Measurements from ENCODE around the gene ATF4.
"Not testable (repeated sequence)": the region's sequence is repeated elsewhere in the genome, so short reads cannot be mapped to it uniquely, and the experiment has no call there.

Gene ATF4

DNA sequence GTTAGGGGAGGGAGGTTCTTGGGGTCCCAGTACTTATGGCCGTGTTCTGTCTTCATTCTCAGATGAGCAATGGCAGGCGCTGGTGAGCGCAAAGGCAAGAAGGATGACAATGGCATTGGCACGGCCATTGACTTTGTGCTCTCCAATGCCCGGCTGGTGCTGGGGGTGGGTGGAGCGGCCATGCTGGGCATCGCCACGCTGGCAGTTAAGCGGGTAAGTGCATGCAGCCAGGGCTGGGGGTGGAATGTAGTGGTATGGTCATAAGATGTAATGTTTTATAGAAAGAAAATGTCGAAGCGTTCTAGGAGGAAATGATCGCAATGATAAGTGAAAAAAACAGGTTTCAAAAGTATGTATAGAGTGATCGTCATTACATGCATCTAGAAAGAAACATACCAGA, 9.1 kb upstream of the ATF4 start:
- no peak for DNase-seq

DNA sequence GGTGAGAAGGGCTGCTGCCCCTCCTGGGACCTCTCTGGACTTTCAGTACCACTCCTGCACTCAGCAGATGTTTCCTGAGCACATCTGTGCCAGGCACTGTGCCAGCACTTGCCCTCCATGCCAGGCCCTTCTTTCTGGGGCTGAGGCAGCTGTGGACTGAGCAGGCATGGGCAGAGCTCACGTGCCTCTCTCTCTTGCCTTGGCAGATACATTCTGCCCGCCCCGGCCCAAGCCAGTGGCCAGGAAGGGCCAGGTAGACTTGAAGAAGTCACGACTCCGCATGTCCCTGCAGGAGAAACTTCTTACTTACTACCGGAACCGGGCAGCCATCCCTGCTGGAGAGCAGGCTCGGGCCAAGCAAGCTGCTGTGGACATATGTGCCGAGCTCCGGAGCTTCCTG, 8.3 kb upstream of the ATF4 start:
- DNase-seq, result no peak

DNA sequence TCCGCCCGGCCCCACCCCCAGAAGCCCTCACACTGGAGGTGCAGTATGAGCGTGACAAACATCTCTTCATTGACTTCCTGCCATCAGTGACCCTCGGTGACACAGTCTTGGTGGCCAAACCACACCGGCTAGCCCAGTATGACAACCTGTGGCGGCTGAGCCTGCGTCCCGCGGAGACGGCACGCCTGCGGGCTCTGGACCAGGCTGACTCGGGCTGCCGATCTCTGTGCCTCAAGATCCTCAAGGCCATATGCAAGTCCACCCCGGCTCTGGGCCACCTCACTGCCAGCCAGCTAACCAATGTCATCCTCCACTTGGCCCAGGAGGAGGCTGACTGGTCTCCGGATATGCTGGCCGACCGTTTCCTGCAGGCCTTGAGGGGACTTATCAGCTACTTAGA, 6.6 kb upstream of the ATF4 start:
- no peak for DNase-seq

DNA sequence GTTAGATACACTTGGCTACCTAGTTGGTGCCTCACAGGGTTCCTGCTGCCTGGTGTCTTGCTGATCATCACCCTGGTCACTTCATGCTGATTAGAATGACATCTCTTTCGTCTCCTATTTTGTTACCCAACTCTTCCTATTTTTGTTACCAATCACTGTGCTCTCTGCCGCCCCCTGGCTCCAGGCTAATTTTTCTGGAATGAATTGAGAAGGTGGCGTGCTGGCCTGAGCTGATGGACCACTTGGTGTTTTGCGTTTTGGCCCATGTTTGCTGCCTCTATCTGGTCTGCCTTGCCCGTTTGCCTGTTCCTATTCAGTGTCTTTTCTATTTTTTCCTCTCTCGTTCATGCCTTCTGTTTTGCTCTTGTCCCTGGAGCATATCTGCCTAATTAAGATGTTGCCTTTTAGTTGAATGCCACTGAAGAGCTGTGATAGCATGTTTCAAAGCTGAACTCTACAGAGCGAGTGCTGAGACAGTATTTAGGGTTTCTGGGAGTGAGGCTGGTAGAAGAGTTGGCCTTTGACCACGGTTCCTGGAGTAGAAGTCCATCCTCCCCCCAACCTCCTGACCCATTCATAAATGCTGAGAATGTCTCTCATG, 5.9 kb upstream of the ATF4 start:
- DNase-seq, result no peak

DNA sequence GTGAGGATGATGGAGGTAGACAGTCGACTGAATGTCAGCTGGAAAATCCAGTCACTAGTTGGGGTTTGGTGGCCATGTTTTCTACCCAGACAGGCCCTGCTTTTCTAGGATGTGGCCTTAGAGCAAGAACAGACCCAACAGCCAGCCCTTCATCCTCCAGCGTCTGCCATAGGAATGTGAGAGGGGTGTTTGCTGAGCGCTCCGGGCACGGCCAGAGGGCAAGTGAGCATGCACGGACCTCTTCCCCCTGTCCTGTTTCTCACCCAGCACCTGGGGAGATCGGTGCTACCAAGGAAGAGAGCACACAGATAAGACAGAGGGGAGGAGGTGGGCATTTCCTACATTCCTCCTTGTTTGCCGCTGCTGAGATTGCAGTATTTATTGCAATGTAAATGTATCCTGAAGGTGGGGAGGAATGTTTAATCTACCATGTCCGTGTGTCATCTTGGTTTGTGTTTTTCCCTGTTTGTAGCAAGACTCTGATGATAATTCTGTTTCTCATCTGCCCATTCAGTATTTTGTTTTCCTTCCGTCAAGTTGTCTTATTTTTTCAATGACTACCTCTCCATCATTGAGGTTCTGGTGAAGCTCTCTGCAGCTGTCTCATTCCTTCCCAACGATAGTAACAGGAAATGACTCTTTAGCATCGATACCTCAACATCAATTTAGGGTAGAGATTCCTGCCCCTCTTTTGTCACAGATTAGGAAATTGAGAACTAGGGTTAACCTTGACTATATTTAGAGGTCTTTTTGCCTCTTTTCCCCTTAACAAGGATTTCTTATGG, 4.9 kb upstream of the ATF4 start:
- no peak for DNase-seq

DNA sequence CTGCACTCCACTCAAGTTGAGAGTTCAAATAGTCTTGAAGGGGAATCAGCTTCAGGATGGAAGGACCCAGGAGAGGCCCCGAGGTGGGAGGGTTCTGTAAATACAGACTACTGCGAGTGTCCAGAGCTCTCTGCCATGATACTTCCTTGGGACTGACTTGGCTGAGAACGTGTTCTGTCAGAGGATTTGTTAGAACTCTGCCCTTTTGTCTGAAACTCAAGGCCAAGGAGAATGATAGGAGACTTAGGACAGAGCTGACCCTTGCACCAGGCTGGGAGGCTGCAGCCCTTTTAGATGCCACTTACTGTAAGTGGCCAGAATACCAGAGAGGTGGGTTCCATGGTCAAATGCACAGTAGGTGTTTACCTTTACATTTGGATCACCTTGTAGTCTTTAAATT, 2.9 kb upstream of the ATF4 start:
- DNase-seq, result no peak

DNA sequence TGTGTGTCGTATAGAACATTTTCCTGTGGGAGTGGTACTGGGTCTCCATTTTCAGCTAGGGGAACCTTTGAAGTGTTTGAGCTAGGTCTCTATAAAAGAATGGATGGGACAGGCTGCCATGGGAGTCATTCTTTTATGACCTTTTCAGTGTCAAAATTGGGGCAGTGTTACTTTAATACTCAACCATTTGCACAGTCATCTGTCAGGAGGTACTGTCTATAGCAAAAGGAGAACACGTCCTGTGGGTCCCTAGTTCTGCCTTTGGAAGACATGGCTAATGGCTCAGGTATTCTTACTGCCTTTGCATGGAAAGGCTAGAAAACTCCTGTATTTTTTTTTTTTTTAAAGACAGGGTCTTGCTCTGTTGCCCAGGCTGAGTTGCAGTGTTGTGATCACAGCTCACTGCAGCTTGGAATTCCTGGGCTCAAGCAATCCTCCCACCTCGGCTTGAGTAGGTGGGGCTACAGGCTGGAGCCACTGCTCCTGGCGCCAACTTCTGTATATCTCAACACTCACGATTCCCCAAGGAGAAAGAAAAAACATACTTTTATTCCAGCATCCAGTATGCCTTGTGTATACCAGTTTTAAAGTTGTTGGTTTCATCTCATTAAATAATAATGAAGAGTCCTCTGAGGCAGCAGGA, 2.1 kb upstream of the ATF4 start:
- DNase-seq, result no peak

DNA sequence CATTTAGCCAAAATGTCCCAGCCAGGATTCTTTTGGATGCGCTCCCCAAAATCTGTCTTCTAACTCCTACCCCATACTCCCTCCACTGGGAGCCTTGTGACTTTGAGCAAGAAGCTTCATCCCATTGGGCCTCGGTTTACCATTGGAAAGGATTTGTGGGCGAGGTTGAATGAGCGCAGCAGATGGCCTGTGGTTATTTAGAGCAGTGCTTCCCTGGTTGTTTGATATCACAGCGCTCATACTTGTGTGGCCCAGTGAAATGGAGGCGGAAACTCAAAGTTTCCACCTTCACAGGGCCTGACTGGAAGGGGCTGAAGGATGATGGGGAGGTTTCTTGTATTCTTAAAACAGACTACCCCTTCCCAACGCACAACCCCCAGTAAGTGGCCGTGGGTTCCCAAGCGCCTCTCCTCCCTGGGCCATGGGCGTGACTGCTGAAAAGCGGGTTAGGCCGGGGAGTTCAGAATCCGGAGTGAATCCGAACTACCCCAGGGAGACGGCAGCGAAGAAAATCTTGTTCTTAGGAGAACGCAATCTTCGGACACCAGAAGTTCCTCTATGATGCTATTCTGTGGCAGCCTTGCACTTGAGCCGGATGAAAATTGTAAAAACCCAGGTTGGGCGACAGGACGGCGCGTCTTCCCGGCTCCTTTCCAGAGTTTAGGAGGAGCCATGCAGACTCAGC, 1.2 kb upstream of the ATF4 start:
- DNase-seq, result peak; percentile 37

DNA sequence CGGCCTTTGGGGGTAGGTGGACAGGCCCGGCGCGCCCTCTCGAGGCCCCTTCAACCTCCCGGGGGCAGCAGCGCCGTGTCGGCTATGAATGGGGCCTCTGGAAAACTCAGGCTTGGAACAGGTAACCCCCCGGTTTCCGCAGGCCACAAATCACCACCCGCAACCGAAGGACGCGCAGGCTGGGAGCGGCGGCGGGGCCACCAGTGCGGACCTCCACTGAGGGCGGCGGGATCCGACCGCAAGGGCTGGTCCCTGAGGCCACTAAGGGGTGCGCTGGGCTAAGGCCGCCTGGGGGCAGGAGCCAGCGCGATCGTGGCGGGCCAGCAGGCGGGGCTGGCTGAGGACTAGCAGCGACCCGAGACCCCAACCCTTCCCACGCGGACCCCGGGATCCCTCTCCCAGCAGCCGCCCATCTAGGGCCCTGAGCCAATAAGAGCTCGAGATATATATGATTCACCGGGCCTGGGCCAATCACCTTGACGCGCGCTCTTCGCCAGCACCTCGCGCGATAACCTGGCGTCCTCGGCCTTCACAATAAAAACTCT, 609 bp upstream of the ATF4 start:
- peak; percentile 98 for DNase-seq

DNA sequence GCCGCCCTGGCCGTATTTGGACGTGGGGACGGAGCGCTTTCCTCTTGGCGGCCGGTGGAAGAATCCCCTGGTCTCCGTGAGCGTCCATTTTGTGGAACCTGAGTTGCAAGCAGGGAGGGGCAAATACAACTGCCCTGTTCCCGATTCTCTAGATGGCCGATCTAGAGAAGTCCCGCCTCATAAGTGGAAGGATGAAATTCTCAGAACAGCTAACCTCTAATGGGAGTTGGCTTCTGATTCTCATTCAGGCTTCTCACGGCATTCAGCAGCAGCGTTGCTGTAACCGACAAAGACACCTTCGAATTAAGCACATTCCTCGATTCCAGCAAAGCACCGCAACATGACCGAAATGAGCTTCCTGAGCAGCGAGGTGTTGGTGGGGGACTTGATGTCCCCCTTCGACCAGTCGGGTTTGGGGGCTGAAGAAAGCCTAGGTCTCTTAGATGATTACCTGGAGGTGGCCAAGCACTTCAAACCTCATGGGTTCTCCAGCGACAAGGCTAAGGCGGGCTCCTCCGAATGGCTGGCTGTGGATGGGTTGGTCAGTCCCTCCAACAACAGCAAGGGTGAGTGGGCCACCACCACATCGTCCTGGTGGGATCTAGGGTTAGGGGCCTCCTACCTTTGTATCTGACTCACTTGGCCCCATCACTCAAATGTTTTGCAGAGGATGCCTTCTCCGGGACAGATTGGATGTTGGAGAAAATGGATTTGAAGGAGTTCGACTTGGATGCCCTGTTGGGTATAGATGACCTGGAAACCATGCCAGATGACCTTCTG, 934 bp downstream of the ATF4 start:
- not testable (repeated sequence) for DNase-seq

DNA sequence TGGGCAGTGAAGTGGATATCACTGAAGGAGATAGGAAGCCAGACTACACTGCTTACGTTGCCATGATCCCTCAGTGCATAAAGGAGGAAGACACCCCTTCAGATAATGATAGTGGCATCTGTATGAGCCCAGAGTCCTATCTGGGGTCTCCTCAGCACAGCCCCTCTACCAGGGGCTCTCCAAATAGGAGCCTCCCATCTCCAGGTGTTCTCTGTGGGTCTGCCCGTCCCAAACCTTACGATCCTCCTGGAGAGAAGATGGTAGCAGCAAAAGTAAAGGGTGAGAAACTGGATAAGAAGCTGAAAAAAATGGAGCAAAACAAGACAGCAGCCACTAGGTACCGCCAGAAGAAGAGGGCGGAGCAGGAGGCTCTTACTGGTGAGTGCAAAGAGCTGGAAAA, 1.7 kb downstream of the ATF4 start:
- DNase-seq, result not testable (repeated sequence)

DNA sequence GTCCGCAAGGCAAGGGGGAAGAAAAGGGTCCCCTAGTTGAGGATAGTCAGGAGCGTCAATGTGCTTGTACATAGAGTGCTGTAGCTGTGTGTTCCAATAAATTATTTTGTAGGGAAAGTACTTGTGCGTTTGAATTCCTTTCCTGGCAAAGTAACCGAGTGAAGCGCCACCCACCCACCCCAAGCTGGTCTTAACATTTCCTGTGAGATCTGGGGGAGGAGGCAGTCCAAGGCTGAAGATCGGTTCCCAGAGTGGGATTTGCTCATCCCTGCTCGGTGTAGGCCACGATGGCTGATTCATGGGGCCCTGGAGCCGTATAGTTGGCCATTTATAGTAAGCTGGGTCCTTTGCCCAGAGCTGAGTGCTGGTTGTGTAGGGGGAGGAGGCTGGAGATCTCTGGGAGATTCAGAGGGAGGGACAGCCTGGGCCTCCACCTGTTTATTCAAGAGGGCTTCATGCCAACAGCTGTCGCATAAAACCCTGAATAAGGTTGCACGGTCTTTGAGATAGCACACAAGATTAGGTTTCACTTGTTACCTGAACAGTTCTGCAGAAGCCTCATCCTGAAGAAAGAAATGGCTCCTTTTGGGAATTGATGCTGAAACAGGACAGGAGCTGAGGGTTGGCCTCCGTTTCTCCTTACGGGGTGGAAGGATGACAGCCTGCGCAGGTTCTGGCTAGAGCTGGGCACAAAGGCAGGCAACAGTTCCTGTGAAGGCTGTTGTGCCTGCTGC, 2.4 kb downstream of the ATF4 start:
- DNase-seq, result peak; percentile 37

DNA sequence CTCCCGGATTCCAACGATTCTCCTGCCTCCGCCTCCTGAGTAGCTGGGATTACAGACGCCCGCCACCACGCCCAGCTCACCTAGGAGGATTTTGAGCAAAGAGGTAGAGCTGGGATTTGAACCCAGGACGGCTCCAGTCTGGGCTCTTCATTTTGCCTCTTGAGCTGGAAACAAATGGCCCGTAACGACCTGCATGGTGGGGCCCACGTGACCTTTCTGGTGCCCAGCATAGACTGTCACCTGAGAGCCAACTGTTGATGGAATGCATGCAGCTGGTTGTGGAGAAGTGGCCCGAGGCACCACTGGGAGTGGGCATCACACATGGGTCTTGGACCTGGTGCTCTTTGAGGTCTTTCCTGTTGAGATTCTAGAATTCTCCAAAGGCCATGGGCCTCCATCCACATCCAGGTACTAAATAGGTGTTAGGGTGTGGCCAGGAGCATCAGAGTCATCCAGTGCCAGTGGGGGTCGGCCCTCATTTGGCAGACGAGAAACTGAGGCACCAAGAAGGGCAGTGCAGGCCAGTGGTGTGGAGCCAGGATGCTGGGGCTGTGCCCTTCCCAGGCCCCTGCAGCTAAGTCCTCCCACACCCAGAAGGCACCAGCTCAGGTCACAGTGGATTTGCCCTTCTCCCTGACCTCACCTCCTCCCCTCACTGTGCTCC, 3.9 kb downstream of the ATF4 start:
- no peak for DNase-seq

DNA sequence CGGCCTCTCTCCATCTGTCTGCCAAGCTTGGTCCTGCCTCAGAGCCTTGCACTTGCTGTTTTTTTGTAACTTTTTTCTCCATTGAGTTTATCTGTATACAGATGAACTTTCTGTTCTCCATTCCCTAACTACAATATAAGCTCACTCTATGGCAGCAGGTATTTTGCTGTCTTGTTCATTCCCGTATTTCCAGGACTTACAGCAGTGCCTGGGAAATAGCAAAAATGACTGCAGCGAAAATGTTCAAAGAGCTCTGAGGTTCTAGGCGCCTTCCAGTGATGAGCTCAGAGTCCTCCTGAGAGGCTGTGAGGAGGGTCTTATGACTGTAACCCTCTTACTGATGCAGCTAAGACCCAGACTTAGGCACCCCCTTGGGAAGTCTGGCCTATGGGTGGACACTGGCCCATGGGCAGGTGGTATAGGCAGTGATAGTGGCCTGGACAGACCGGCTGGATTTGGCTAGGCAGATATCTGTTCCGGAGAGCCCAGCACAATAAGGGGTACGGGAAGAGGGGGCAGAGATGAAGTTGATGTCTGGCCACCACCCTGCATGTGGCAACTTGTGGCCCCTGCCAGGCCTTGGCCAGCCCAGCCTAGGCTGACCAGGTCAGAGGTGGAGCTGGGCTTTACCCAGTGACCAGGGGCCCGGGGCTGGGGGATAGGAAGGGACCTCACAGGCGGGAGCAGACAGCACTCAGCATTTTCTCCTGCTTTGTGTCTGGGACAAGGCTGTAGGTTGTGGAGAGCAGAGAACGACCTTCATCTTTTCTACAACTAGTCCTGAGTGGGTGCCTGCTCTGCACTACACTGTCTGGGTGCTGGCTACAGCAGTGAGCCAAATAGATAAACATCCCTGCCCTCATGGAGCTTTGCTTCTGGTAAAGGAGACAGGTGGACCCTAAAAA, 4.6 kb downstream of the ATF4 start:
- no peak for DNase-seq

DNA sequence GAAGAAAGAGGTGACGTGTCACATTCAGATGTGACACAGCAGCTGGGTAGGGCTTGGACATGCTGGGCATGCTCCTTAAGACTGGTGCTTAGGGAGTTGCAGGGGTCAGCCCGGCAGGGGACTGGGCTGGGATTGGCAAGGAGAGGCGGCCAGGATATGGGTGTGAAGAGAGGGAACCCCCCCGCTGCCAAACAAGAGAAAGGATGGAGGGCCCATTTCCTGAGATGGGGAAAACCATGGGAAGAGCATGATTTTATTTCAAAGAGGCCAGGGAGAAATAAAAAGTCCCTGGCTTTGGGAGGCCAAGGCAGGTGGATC, 5.3 kb downstream of the ATF4 start:
- DNase-seq, result no peak

DNA sequence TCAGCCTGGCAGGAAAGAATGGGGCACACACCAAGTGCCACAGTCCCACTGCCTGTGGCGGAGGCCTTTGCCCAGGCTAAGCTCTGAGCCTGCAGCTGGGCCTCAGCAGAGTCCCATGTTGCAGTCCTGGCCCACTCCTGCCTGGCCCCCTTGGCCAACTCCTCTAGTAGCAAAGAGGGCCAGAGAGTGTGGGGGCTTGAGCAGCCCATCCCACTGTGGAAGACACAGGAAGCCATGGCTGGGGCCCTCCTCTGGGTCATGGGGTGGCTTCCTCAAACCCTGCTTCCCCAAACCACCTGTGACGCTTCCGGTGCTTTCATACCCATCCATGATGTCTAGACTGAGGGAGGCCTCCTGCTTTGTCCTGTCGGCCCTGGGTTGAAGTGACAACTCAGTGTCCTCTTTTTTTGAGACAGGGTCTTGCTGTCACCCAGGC, 6.4 kb downstream of the ATF4 start:
- DNase-seq, result no peak

DNA sequence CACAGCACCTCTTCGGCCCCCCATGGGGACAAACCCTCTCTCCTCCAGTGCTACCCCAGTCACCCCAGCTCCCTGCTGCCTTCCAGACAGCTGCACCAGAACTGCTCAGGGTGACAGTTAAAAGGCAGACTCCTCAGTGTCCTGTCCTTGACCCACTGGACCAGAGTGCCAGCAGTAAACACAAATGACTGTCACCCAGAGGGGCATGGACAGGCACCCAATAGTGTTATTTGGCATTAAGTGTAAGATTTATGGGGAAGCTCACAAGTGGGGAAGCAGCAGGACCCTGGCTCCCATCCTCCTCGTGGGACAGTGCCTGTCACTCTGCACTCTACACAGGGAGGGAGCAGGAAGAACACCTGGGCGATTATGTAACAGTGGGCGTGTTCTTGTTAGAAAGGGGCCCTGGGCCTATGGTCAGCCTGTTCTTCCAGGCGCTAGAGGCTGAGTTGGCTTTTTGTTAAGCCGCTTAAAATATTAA, 7.2 kb downstream of the ATF4 start:
- DNase-seq, result no peak

DNA sequence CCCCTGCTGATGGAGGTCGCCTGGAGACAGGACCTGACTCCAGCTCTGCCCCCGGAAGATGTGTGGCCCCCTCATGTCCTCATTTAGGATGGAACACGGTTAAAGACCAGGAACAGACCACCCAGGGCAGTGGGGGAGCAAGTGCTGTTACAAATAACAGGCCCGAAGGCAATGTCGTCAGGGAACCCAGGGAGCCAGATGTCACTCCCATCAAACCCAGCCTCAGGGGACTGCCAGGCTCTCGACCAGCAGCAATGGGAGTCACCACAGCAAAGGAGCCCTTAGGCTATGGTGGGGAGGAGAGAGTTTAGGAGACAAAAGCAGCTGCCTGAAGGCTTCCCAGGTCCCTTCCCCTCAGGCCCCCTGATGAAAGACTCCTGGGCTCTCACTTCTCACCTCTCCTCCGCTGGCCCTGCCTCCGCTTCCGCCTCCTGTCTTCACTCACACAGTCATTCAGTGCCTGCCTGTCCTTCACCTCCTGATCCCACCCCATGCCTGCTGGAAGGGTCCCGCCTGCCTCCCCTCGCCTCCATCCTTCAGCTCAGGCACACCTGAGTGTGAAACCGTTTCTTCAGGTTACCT, 7.8 kb downstream of the ATF4 start:
- peak; percentile 54 for DNase-seq

DNA sequence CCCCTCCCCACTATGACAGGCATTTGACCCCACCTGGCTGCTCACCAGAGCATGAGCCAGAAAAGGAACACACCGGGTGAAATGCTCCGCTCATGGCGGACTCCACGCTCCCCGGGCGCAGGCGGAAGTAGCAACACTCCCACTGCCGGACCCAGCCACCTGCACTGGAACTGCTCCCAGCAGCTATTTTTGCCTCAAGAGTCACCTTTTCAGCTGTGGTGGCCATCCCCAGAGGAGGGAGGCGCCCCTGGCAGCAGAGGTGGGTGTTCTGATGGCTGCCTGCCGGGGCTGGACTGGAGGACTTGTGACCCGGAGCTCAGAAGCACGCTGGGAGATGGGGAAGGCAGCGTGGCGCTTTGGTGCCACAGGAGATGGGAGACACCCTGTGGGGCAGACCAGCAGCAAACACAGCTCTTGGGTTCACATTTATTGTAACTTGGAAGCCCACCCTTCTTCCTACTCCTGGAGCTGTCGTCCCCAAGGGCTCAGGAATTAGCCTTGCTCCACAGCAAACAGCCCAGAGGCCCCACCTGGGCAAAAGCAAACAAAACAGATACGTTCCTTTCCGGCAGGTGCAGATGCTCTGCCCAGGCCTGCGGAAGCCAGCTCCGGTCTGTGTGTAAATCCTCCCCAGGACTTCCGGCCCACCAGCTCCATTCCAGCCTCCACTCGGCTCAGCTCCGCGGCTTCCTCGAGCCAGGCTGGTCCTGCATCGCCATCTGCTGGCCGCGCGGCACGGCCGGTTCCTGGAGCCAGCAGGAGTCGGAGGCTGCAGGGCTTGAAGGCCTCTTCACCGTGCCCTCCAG, 8.5 kb downstream of the ATF4 start:
- peak; percentile 94 for DNase-seq
